ENCODE measurements around the gene NLE1. TPM values are rescaled to one million over a fixed set of nuclear protein-coding genes. Genes with fewer than 3 reads are reported as not detected.

Gene NLE1
- polyA plus RNA-seq, 1 donor from 2014 or later = 30.8 TPM

GRCh38 chr17:35104844-35105450 is 37.2 kb downstream of the NLE1 start:
- Histone ChIP-seq H3F3A (ENCODE audit: insufficient read depth, low read length, poor library complexity, severe bottlenecking) (no peaks in the 10 kb centered on the region), H3K4me3 (ENCODE audit: low read length) (no peak overlapping the region), H3K36me3 (ENCODE audit: insufficient read depth, low read length) (peaks cover 5% of the 10 kb centered on the region), H3K9me3 (ENCODE audit: low read length) (no peaks in the 10 kb centered on the region), H3K9me2 (ENCODE audit: insufficient read depth, low read length) (no peaks in the 10 kb centered on the region), H3K79me2 (replicated peaks; ENCODE audit: insufficient read depth, low read length) (no peaks in the 10 kb centered on the region), H4K20me1 (ENCODE audit: insufficient read depth) (no peaks in the 10 kb centered on the region), H2AFZ (ENCODE audit: low read depth, low read length) (no peak overlapping the region), H3K9ac (ENCODE audit: low read length) (no peak overlapping the region), H3K27me3 (ENCODE audit: insufficient read depth, low read depth, low read length) (no peaks in the 10 kb centered on the region), H3K4me2 (ENCODE audit: low read length) (no peak overlapping the region), H3K27ac (ENCODE audit: low read length) (no peak overlapping the region)
- TF ChIP-seq REST (IDR thresholded peaks at IDR 0.05; ENCODE audit: borderline replicate concordance) = no peak
- no peak for TF ChIP-seq SMC3 (conservative IDR thresholded peaks at IDR 0.05; ENCODE audit: poor library complexity)
- no peak for TF ChIP-seq CTCF (IDR thresholded peaks at IDR 0.05; ENCODE audit: poor library complexity, severe bottlenecking)
- TF ChIP-seq MXI1 (conservative IDR thresholded peaks at IDR 0.05; ENCODE audit: poor library complexity, severe bottlenecking) = no peak
- no peak for TF ChIP-seq RAD21 (conservative IDR thresholded peaks at IDR 0.05)
- TF ChIP-seq TAF1 (IDR thresholded peaks at IDR 0.05; ENCODE audit: low read depth) = no peak
- TF ChIP-seq EZH2 (IDR thresholded peaks at IDR 0.05; ENCODE audit: borderline replicate concordance, insufficient read depth, low read length, poor library complexity, severe bottlenecking) = no peak
- TF ChIP-seq POLR2AphosphoS5 (IDR thresholded peaks at IDR 0.05) = no peak
- no peak for TF ChIP-seq EP300 (conservative IDR thresholded peaks at IDR 0.05; ENCODE audit: poor library complexity, severe bottlenecking)

- H3K27ac ChIP-seq (ENCODE audit: low read length) = no peak overlapping the region
- no peak overlapping the region for H2AFZ ChIP-seq (ENCODE audit: low read depth, low read length)
- H3K4me2 ChIP-seq (ENCODE audit: low read length) = no peak overlapping the region
- no peaks in the 10 kb centered on the region for H3K27me3 ChIP-seq (ENCODE audit: insufficient read depth, low read depth, low read length)
- H3K79me2 ChIP-seq (replicated peaks; ENCODE audit: insufficient read depth, low read length) = no peaks in the 10 kb centered on the region
- no peaks in the 10 kb centered on the region for H4K20me1 ChIP-seq (ENCODE audit: insufficient read depth)
- no peak overlapping the region for H3K4me3 ChIP-seq (ENCODE audit: low read length)
- no peaks in the 10 kb centered on the region for H3K9me2 ChIP-seq (ENCODE audit: insufficient read depth, low read length)
- H3F3A ChIP-seq (ENCODE audit: insufficient read depth, low read length, poor library complexity, severe bottlenecking) = no peaks in the 10 kb centered on the region
- H3K9ac ChIP-seq (ENCODE audit: low read length) = no peak overlapping the region
- no peak for TF ChIP-seq EZH2 (IDR thresholded peaks at IDR 0.05; ENCODE audit: borderline replicate concordance, insufficient read depth, low read length, poor library complexity, severe bottlenecking)
- TF ChIP-seq REST (IDR thresholded peaks at IDR 0.05; ENCODE audit: borderline replicate concordance) = no peak
- no peak for TF ChIP-seq CTCF (IDR thresholded peaks at IDR 0.05; ENCODE audit: poor library complexity, severe bottlenecking)
- TF ChIP-seq EP300 (conservative IDR thresholded peaks at IDR 0.05; ENCODE audit: poor library complexity, severe bottlenecking) = no peak
- TF ChIP-seq SMC3 (conservative IDR thresholded peaks at IDR 0.05; ENCODE audit: poor library complexity) = no peak
- no peak for TF ChIP-seq MXI1 (conservative IDR thresholded peaks at IDR 0.05; ENCODE audit: poor library complexity, severe bottlenecking)
- no peak for TF ChIP-seq POLR2AphosphoS5 (IDR thresholded peaks at IDR 0.05)
- TF ChIP-seq RAD21 (conservative IDR thresholded peaks at IDR 0.05) = no peak
- no peak for TF ChIP-seq TAF1 (IDR thresholded peaks at IDR 0.05; ENCODE audit: low read depth)
- peaks cover 5% of the 10 kb centered on the region for H3K36me3 ChIP-seq (ENCODE audit: insufficient read depth, low read length)
- no peaks in the 10 kb centered on the region for H3K9me3 ChIP-seq (ENCODE audit: low read length)
These were observed 38.8 kb downstream of the NLE1 start for GRCh38 chr17:35103271-35103670.

All from neural cell (in vitro differentiated cells).